Breast epithelium (tissue), 4 donors: Measurements from ENCODE around the gene BFAR. TPM values are rescaled to one million over a fixed set of nuclear protein-coding genes. Genes with fewer than 3 reads are reported as not detected.

Experiments
- DNase-seq, 2 donors: peaks; one replicate each; pipeline ENCODE4 v3.0.0-alpha.2; 2019; ENCODE audit warnings: low spot score in 2 of 2
- H3K27ac ChIP-seq, 2 donors: fragments of 200-600 bp; sonication (generic) in 1 of 2; one replicate each; pipeline ENCODE4 v1.5.1; 2016 to 2019; ENCODE audit warnings: mild to moderate bottlenecking in 1 of 2
- H3K27me3 ChIP-seq, 2 donors: fragments of 200-600 bp; sonication (generic) in 1 of 2; one replicate each; pipeline versions ENCODE4 v1.5.1 to v1.6.0; 2017 to 2019; ENCODE audit warnings: control low read depth in 1 of 2, mild to moderate bottlenecking in 1 of 2
- H3K36me3 ChIP-seq: fragments of 200-600 bp; one replicate; pipeline ENCODE4 v1.5.1; 2019
- H3K4me1 ChIP-seq, 2 donors: fragments of 200-600 bp; sonication (generic); one replicate each; pipeline ENCODE4 v1.5.1; 2016 to 2019; ENCODE audit warnings: control low read depth in 1 of 2
- H3K4me3 ChIP-seq, 3 donors: fragments of 200-600 bp; sonication (generic); 1 replicate in 2 of 3; 2 replicates in 1 of 3; pipeline ENCODE4 v1.5.1; 2016 to 2019; ENCODE audit warnings: mild to moderate bottlenecking in 3 of 3, moderate library complexity in 2 of 3
- H3K9me3 ChIP-seq, 2 donors: fragments of 200-600 bp; sonication (generic) in 1 of 2; one replicate each; pipeline ENCODE4 v1.5.1; 2016 to 2019; ENCODE audit warnings: control low read depth in 1 of 2
- POLR2A ChIP-seq: fragments of 450-650 bp; IDR thresholded peaks from one replicate; pipeline ENCODE4 v1.6.1; 2016; ENCODE audit warnings: antibody characterized with exemption, mild to moderate bottlenecking, moderate library complexity
- POLR2AphosphoS5 ChIP-seq, 3 donors: sonication (generic); formaldehyde crosslinking; IDR thresholded peaks; one replicate each; pipeline ENCODE4 v1.6.1; 2017; ENCODE audit warnings: antibody characterized with exemption in 3 of 3
- intact Hi-C: fragments of 100-400 bp; cut with DNase I; formaldehyde crosslinking; loops from one replicate; pipeline ENCODE4 v1.15.1; 2023; ENCODE audit warnings: low total_unique reads
- total RNA-seq, 3 donors: library from RNA; depleted of rRNA; stranded (reverse); fragments of >200 nt; gene quantifications; one replicate each; pipeline ENCODE4 v1.1.0, GENCODE V29; 2016
- TF ChIP-seq, protein P1 (sequence below), 3 donors: fragments of 450-650 bp; IDR thresholded peaks; one replicate each; pipeline ENCODE4 v1.5.1; 2016 to 2017; ENCODE audit warnings: antibody characterized with exemption in 3 of 3, mild to moderate bottlenecking in 3 of 3, moderate library complexity in 3 of 3

BFAR gene
- total RNA-seq, 3 donors from 2014 or later, result 53.1 to 69.9 (median 68.5) TPM

DNA sequence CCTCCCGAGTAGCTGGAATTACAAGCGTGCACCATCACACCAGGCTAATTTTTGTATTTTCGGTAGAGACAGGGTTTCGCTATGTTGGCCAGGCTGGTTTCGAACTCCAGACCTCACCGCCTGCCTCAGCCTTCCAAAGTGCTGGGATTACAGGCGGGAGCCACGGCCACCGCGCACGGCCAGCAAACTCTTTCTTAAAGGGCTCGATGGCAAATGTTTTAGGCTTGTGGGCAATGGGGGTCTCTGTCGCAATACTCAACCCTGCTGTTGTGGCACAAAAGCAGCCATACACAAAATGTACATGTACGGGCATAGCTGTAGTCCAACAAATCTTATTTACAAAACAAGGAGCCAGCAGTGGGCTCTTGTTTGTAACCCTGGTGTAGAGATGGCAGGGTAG lies 21.1 kb upstream of the BFAR start:
- Histone ChIP-seq H3K4me3 (no peak overlapping the region), H3K27ac (no peak overlapping the region), H3K27me3 (no peaks in the 10 kb centered on the region), H3K36me3 (no peaks in the 10 kb centered on the region), H3K4me1 (no peaks in the 10 kb centered on the region), H3K9me3 (no peaks in the 10 kb centered on the region)
- DNase-seq, result no peak
- intact Hi-C loops, result no loop called here
- TF ChIP-seq, protein P1, sequence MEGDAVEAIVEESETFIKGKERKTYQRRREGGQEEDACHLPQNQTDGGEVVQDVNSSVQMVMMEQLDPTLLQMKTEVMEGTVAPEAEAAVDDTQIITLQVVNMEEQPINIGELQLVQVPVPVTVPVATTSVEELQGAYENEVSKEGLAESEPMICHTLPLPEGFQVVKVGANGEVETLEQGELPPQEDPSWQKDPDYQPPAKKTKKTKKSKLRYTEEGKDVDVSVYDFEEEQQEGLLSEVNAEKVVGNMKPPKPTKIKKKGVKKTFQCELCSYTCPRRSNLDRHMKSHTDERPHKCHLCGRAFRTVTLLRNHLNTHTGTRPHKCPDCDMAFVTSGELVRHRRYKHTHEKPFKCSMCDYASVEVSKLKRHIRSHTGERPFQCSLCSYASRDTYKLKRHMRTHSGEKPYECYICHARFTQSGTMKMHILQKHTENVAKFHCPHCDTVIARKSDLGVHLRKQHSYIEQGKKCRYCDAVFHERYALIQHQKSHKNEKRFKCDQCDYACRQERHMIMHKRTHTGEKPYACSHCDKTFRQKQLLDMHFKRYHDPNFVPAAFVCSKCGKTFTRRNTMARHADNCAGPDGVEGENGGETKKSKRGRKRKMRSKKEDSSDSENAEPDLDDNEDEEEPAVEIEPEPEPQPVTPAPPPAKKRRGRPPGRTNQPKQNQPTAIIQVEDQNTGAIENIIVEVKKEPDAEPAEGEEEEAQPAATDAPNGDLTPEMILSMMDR (IDR thresholded peaks at IDR 0.05), result no peak
- TF ChIP-seq POLR2AphosphoS5 (IDR thresholded peaks at IDR 0.05) (no peak), POLR2A (no peak)

DNA sequence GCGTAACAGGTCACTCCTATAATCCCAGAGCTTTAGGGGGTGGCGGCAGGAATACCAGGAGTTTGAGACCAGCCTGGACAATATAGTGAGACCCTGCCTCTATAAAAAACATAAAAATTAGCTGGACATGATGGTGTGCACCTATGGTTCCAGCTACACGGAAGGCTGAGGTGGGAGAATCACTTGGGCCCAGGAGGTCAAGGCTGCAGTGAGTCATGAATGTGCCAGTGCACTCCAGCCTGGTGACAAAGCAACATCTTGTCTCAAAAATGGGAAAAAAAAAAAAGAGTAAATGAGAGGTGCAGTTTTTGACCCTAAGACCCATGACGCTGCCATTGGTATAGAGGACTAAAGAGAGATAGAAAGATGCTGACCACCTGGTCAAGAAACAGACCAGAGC lies 18.8 kb upstream of the BFAR start:
- no peaks in the 10 kb centered on the region for H3K9me3 ChIP-seq
- no peak overlapping the region for H3K4me3 ChIP-seq
- H3K36me3 ChIP-seq, result no peaks in the 10 kb centered on the region
- no peaks in the 10 kb centered on the region for H3K4me1 ChIP-seq
- no peak for DNase-seq
- TF ChIP-seq POLR2A, result no peak
- no peak overlapping the region for H3K27ac ChIP-seq
- intact Hi-C loops, result no loop called here
- no peaks in the 10 kb centered on the region for H3K27me3 ChIP-seq

DNA sequence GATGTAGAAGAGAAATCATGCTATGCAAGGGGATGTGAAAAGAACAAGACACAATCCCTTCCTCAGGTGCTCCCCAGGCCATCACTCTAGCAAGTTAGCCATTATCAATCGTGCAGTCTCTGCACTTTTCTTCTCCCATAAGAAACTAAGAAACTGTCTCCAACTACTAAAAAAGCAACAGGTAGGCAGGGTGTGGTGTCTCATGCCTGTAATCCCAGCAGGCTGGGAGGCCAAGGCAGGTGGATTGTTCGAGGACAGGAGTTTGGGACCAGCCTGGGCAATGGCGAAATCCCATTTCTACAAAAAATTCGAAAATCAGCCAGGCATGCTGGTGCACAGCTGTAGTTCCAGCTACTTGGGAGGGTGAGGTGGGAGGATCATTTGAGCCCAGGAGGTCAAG lies 16.5 kb upstream of the BFAR start:
- no peak overlapping the region for H3K27ac ChIP-seq
- no peak for DNase-seq
- H3K4me3 ChIP-seq, result no peak overlapping the region
- intact Hi-C loops, result no loop called here
- TF ChIP-seq, protein P1 (IDR thresholded peaks at IDR 0.05), result no peak
- TF ChIP-seq POLR2A (no peak), POLR2AphosphoS5 (IDR thresholded peaks at IDR 0.05) (no peak)
- no peaks in the 10 kb centered on the region for H3K4me1 ChIP-seq
- H3K27me3 ChIP-seq, result no peaks in the 10 kb centered on the region
- H3K36me3 ChIP-seq, result no peaks in the 10 kb centered on the region
- no peaks in the 10 kb centered on the region for H3K9me3 ChIP-seq

DNA sequence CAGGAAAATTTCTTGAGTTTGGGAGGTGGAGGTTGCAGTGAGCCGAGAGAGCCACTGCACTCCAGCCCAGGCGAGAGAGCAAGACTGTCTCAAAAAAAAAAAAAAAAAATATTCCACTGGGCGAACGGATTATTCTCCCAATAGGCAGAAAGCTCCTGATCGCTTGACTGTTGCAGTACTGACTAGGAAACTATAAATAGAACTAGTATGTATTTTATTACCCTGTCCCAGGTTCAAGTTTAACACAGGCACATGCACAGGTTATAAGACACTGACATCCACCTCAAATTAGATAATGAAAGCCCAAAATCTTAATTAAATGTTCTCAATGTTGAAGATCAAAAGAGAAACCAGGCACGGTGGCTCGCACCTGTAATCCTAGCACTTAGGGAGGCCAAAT lies 14.2 kb upstream of the BFAR start:
- DNase-seq, result no peak
- intact Hi-C loops, result no loop called here
- Histone ChIP-seq H3K27me3 (no peaks in the 10 kb centered on the region), H3K9me3 (no peaks in the 10 kb centered on the region), H3K36me3 (no peaks in the 10 kb centered on the region), H3K27ac (no peak overlapping the region), H3K4me3 (no peak overlapping the region), H3K4me1 (no peaks in the 10 kb centered on the region)
- no peak for TF ChIP-seq POLR2AphosphoS5 (IDR thresholded peaks at IDR 0.05)

DNA sequence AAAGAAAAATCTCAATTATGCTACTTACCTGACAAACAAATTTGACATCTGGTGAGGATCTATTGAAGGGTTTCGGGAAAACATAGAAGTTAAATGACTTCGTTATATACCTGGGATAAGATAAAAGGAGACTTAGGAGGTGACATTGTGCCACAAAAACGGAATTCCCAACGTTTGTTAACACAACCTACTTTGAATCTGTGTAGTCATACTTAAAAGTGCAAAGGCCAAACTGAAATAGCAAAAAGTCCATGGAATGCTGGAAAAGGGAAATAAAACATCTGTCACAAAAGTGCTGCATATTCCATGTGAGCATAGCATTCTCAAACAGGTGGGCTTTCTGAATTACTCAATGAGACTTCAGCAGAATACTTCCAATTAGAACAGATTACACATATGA lies 5.7 kb upstream of the BFAR start:
- intact Hi-C loops, result no loop called here
- Histone ChIP-seq H3K9me3 (no peaks in the 10 kb centered on the region), H3K4me3 (no peak overlapping the region), H3K4me1 (peaks cover 0 to 10% of the 10 kb centered on the region in 2 donors), H3K36me3 (peaks cover 3% of the 10 kb centered on the region), H3K27me3 (no peaks in the 10 kb centered on the region), H3K27ac (no peak overlapping the region)
- DNase-seq, result no peak
- TF ChIP-seq POLR2AphosphoS5 (IDR thresholded peaks at IDR 0.05) (no peak), POLR2A (no peak)
- TF ChIP-seq, protein P1 (IDR thresholded peaks at IDR 0.05), result no peak

DNA sequence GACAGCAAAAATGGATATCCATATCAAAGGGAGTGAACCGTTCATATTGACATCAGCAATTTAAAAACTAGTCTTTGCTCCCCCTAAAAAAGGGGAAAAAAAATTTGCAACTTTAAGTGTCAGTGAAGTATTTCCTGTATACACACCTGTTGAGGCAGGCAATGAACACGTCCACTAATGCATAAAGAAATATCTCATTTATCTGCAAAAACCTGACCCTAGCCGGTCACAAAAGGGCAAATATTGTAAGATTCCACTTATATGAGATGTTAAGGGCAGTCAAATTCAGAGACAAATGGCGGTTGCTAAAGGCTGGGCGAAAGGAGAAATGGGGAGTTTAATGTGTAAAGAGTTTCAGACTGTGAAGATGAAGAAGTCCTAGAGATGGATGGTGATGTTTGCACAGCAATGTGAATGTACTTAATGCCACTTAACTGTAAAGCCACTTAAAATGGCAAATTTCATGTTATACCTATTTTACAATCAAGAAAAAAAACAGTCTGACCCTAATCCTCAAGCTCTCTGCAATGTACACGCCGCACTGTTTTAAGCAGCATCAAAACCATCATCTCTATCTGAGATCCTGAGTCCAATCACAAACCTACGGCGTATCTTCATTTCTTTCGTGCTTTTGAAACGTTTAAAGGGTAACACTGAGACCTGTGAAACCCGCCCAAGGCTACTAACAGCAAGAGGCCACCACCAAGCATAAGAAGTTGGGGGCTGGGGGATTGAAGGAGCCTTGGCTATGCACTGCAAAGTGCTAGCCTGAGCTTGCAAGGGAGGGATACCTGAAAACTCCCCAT lies 3.7 kb upstream of the BFAR start:
- DNase-seq, result no peak
- Histone ChIP-seq H3K36me3 (peaks cover 3% of the 10 kb centered on the region), H3K27me3 (no peaks in the 10 kb centered on the region), H3K27ac (peak overlapping the region; percentile 92 to 95), H3K4me1 (peaks cover 0 to 12% of the 10 kb centered on the region in 2 donors), H3K4me3 (peak overlapping the region; percentile 80 to 96 (median 95)), H3K9me3 (no peaks in the 10 kb centered on the region)
- intact Hi-C loops, result no loop called here
- TF ChIP-seq, protein P1 (IDR thresholded peaks at IDR 0.05), result no peak
- TF ChIP-seq POLR2AphosphoS5 (IDR thresholded peaks at IDR 0.05), result no peak
- no peak for TF ChIP-seq POLR2A
